NCI-H524 treated with DMSO at 0.1 percent for 48 hours (cell line): ENCODE data around the gene PRMT7.

Source experiments
- DNase-seq: peaks from one replicate; lab custom pipeline; 2025; lab: John Stamatoyannopoulos, UW

PRMT7 gene

GRCh38 chr16:68396481-68396880 lies 85.7 kb downstream of the PRMT7 start:
- no peak for DNase-seq

DNA sequence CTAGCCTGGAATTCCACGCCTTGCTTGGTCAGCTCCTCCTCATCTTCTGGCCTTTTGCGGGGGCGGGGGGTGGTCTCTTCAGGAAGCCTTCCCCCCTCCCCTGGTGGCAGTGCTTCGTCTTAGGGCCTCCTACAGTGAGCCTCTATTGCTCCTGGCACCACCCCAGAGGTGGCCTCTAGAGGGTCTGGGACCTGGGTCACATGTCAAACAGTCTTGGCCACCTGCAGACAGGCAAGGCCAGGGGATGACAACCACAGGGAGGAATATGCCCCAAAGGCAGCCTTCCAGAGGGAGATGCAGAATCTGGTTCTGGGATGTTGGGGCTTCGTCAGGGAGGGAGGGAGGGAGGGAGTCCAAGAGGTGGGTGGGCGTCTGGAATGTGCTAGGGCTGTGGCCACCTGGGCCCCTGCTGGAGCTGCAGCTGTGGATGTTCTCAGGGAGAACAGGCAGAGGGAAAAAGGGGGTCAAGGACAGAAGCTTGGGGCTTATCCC lies 86.9 kb downstream of the PRMT7 start:
- no peak for DNase-seq

GRCh38 chr16:68399456-68399855 lies 88.6 kb downstream of the PRMT7 start:
- no peak for DNase-seq

- no peak for DNase-seq
Observed at GRCh38 chr16:68400083-68400923, 89.5 kb downstream of the PRMT7 start.

DNA sequence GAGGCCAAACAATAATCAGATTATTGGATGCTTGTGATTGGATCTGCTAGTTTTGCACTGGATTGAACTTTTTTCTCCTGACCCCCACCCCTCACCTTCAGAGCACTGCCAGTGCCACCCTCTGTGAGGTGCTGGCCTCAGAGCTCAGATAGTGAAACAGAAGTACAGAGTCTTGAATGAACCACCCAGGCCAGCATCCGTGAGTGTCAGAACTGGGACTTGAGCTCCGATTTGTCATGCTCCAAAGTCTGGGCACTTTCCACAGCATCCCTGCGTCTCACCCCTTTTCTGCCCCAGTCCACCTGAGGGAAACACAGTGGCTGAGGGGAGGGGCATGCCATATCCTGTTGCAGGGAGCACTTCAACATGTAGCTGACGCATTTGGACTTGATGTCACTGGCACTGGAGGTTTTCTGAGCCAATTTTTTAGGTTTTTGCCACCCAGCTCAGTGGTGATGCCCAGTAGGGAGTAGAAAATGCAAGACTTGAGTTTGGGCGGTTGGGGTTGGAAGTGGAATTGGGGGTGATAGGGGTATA lies 90.2 kb downstream of the PRMT7 start:
- no peak for DNase-seq

DNA sequence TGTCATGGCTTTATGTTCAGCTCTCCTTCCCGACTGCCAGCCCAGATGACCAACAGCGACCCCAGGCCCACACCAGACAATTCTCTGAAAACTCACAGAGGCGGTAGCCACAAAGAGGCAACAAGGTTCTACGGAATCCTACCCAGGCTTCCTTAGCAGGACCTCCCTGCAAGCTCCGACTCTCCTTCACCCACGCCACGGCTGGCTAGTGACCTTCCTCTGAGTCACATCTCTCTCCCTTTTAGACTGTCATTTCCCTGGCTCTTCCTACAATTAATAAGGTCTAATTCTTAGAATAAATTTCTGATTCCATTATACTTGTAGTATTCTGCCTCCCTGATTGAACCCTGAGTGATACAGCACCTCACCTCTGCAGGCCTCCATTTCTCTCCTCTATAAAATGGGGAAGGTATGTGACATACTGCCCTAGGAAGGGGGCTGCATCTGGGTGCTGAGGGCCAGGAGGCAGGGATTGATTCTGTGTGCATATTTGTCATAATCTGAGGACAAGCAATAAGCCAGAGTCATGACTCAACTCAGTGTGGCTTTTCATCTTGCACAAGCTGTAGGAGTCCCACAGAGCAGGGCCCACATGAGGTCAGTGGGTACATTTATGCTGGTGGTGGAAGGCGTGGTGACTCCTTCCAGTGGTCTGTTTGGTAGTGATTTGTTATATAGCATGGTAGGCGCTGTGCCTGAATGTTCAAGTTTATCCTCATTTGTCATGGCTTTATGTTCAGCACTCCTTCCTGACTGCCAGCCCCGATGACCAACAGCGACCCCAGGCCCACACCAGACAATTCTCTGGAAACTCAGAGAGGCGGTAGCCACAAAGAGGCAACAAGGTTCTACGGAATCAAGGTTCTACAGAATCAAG lies 91.3 kb downstream of the PRMT7 start:
- DNase-seq, result no peak

DNA sequence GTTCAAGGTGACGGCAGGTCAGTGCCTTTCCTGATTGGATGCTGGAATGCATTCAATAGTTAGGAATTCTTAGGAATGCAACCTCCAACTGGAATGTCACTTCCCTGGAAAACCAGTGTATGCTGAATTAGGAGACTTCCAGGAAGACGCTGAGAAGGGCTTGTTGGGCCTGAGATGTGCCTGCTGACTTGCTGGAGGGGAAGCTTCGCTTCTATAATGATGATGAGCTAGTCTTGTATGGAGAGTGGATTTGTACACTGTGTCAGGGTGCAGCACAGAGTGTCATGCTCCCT lies 91.9 kb downstream of the PRMT7 start:
- no peak for DNase-seq

DNA sequence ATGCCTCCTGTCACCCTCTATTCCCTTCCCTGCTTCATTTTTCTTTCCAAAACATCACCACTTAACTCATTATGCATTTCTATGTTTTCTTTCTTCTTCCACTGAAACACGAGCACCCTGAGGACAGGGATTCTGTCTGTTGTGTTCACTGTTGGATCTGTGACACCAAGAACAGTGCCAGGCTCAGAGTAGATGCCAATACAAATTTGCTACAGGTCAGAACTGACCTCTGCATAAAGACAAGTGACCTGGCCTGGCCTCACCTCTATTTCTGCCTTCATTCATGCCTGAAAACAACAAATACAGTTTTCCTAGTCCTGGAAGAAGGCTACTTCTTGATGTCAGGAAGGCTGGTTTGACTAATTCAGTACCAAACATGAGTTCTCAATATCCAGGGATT lies 92.4 kb downstream of the PRMT7 start:
- no peak for DNase-seq

DNA sequence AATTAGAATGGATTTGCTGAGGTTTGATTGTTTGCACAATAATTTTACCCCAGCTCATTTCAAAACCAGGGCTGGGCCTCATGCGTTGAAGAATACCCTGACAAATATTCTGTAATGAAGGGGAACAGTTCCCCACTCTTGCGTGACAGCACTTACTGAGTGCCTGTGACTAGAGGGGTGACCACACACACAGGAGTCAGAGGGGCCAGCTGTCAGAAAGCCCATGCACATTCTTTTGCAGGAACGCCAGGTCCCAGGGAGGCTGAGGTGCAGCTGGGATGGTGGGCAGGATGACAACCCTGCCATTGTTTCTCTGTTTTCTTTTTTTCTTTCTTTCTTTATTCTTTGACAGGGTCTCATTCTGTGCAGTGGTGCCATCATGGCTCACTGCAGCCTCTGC lies 92.9 kb downstream of the PRMT7 start:
- no peak for DNase-seq

- DNase-seq, result no peak
Observed at GRCh38 chr16:68404736-68405345, 94.0 kb downstream of the PRMT7 start.

GRCh38 chr16:68406458-68407152 lies 95.8 kb downstream of the PRMT7 start:
- DNase-seq, result no peak
